ENCODE data around the gene DNAH8.

Gene DNAH8, protein sequence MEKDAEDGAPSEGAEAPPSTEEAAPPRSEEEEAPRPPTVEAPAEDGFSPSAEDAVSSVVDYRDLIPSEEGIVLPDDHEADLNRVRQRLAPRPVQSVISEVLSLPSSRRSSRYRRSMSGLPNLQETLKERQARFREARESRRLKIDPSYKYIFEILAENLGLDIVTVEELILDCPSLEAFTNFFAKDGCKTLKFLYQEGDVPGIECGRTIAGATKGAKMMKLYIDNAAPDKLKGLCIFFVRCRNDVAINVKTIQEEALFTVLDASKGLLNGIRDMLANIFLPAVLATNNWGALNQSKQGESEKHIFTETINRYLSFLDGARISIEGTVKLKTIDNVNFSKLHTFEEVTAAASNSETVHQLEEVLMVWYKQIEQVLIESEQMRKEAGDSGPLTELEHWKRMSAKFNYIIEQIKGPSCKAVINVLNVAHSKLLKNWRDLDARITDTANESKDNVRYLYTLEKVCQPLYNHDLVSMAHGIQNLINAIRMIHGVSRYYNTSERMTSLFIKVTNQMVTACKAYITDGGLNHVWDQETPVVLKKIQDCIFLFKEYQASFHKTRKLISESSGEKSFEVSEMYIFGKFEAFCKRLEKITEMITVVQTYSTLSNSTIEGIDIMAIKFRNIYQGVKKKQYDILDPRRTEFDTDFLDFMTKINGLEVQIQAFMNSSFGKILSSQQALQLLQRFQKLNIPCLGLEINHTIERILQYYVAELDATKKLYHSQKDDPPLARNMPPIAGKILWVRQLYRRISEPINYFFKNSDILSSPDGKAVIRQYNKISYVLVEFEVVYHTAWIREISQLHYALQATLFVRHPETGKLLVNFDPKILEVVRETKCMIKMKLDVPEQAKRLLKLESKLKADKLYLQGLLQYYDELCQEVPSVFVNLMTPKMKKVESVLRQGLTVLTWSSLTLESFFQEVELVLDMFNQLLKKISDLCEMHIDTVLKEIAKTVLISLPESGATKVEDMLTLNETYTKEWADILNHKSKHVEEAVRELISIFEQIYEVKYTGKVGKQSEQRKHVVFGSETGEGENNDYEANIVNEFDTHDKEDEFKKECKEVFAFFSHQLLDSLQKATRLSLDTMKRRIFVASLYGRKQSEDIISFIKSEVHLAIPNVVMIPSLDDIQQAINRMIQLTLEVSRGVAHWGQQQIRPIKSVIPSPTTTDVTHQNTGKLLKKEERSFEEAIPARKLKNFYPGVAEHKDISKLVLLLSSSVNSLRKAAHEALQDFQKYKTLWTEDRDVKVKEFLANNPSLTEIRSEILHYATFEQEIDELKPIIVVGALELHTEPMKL (N-terminal part only)

DNA sequence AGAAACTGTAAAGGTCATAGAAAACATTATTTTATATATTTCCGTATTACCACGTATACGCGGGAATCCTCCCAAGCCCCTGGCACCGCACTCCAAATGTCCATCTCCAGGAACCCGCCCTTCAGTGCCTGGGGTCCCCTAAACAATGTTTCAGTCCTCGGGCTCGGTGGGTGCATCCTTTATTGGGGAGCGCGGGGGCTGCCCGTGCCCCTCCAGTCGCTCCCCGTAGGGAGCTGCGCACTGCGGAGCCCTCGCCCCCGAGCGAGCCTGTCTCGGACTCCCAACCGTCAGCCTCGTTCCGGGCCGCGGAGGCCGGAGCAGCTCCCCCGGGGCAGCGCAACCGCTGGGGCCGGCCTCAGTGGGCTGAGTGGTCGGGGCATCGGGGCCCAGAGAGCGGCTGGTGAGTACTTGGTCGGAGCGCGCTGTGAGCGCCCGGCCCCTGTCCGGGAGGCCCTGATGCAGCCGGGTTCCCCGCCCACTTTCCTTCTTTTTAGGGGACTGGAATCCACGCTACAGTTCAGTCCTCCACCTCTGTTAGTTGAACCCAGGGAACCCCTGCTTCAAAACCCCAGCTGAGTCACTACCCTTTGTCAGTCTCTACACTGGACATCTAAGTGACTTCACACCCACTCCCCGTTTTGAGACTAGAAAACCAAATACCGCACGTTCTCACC, at the start of gene DNAH8:
TSS of gene DNAH8 (plus strand) at position 296 of the 674 bp plus-strand sequence. CDS start 7,499 bp downstream, outside the sequence.
- in situ Hi-C loops (cut with MboI; ENCODE audit: low sequenced_read_pairs) = no loop called here

- in situ Hi-C loops (cut with MboI; ENCODE audit: low sequenced_read_pairs) = no loop called here
Measured at GRCh38 chr6:38671885-38672467, 43.1 kb upstream of the DNAH8 start.

DNA sequence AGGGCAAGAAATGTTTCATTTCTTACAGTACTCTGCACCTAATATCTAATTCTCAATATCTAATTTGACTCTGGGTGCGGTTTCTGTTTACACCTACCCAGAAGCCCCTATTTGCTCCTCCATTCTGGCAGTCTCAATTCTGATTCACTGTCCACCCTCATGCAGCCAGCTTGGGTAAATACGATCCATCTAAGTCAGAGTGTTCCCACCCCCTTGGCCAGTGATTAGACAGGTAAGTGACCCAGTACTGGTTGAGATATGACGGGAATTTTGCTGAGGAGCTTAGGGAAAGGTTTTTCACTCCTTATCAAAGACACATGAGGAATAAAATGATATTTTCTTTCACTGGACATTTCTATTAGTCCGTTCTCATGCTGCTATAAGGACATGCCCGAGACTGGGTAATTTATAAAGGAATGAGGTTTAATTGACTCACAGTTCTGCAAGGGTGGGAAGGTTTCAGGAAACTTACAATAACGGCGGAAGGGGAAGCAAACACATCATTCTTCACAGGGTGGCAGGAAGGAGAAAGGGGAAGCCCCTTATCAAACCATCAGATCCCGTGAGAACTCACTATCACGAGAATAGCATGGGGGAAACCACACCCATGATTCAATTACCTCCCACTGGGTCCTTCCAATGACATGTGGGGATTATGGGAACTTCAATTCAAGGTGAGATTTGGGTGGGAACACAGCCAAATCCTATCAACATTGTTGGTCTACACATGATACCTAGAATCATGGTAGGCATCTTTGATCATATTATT, 41.5 kb upstream of the DNAH8 start:
- in situ Hi-C loops (cut with MboI; ENCODE audit: low sequenced_read_pairs) = no loop called here

- in situ Hi-C loops (cut with MboI; ENCODE audit: low sequenced_read_pairs) = no loop called here
Measured at GRCh38 chr6:38676236-38676973, 38.7 kb upstream of the DNAH8 start.

DNA sequence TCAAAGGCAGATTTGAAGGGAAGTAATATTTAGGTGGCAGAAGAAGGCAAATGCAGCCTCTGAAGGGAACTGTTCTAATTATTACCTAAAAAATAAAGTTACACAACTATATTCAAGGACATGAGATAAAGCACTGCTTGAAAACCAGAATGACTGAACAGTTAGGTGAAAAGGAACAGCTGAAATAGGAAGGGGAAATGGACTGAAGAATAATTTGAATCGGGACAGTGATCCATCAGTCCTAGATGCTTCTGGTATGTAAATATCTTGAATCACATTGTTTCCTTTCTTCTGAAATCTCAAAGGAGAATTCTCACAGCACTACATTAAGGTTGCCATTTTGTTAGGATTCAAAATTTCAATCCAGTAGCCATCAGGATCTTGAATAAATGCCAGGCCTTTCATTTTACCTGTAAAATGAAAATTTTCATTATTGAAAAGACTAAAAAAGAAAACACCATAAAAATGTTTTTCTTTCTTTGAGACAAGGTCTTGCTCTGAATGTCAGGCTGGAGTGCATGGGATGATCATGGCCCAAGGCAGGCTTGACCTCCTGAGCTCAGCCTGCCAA, 38.1 kb upstream of the DNAH8 start:
- in situ Hi-C loops (cut with MboI; ENCODE audit: low sequenced_read_pairs) = no loop called here

- in situ Hi-C loops (cut with MboI; ENCODE audit: low sequenced_read_pairs) = no loop called here
Measured at GRCh38 chr6:38678178-38678760, 36.8 kb upstream of the DNAH8 start.

- in situ Hi-C loops (cut with MboI; ENCODE audit: low sequenced_read_pairs) = no loop called here
Measured at GRCh38 chr6:38679668-38680067, 35.4 kb upstream of the DNAH8 start.

DNA sequence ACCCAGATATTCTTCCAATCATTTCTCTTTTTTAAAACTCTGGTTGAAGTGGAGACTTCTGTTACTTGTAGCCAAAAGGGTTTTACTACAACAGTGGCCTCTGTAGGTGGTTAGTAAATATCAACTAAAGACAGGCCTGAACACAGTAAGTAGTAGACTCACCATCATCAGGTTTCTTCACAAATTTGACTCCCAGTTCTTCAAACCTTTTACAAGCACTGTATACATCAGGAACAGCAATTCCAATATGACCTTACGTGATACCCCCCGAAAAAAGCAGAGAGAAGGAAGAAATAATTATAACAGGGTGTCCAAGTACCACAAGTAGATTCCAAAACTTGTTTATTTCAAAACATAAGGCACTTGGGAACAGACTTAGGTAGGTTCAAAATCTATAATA, 33.3 kb upstream of the DNAH8 start:
- in situ Hi-C loops (cut with MboI; ENCODE audit: low sequenced_read_pairs) = no loop called here

DNA sequence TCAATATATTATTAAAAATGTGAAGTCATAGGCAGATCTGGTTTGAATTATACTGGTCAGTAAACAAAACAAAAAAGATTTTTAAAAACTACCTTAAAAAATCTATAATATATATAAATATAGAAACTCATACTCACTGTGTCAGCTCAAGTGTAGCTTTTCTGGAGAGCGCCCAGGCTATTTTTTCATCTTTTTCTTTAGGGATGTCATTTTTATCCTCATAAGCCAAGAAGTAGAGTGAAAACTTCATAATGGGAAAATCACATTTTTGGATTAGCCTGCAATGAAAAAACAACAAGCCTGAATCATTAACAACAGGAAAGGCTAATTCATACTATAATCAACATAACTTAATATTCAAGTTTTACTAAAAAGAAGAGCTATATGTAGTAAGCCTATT, 30.9 kb upstream of the DNAH8 start:
- in situ Hi-C loops (cut with MboI; ENCODE audit: low sequenced_read_pairs) = no loop called here

DNA sequence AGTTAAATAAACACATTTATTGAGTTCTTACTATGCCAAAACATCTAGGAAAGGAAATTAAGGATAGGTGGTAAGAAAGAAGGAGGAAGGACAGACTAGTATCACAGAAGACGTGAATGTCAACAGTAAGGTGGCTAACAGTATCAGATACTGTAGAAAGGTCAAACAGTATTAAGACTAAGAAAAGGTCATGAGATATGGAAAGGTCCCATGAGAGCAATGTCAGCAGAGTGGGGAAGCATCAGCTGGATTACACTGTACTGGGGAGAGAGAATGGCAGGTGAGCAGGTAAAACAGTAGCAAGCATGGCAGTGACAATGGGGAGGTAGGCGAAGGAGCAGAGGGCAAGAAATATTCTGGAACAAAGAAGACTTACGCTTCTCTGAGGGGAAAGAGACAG, 30.2 kb upstream of the DNAH8 start:
- in situ Hi-C loops (cut with MboI; ENCODE audit: low sequenced_read_pairs) = no loop called here

DNA sequence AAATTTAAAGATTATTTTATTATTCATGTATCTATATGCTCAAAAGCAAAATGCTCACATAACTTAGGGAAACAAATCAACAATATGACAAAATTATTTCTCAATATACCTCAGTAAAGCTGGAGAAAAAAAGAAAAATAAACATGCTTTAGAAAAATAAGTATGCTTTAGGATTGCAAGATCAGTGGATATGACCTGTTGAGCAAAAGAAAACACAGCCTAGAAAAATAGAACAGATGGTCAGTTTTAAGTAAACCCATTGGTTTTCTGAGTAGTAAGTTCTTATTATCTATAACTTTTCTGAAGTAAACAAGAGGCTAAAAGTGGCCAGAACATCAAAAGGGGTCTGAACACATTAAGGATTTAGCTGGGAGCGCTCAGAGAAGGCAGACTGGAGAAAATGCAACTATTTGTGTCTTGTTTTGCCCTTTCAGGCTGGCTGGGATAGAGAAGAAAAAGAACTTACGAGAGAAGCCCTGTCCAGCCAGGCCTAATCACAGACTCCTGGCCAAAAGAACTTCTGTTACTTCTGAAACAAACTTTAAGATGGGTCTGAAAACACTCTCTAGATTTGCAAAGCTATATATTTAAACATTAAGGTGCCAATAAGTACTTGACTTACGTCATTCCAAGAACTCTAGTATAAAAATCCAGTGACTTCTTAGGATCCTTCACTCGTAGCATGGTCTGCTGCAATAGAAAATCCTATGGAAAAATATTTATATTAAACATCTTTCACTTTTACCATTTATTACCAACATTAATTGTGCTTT, 28.7 kb upstream of the DNAH8 start:
- in situ Hi-C loops (cut with MboI; ENCODE audit: low sequenced_read_pairs) = no loop called here

- in situ Hi-C loops (cut with MboI; ENCODE audit: low sequenced_read_pairs) = no loop called here
Measured at GRCh38 chr6:38687043-38687353, 28.1 kb upstream of the DNAH8 start.

- in situ Hi-C loops (cut with MboI; ENCODE audit: low sequenced_read_pairs) = no loop called here
Measured at GRCh38 chr6:38687549-38687948, 27.6 kb upstream of the DNAH8 start.

- in situ Hi-C loops (cut with MboI; ENCODE audit: low sequenced_read_pairs) = no loop called here
Measured at GRCh38 chr6:38688579-38689087, 26.5 kb upstream of the DNAH8 start.

DNA sequence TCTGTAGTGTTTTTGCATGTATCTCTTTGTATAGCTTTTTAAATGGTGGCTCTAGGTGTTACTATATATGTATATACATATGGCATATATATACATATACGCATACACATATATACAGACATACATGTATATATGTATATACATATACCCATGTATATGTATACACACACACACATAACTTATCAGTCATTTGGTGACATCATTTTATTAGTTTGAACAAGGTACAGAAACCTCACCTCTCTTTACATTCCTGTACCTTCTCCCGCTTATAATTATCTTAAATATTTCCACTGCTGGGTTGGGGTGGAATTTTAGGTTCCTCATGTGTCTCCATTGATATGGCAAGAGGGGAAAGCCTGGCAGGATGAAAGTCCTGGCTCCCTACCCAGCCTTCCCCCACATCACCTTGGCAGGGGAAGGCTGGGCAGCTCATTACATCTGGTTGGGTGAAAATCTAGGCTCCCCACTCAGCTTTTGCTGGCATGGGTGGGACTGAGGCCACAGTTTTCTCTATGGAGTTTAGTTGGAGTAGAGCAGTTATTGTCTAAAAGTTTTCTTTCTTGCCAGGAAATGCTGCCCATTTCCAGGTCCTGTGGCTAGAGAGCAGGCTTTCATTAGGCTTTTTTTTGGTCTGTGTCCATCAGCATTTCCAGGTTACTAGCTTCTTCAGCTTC, 19.7 kb upstream of the DNAH8 start:
- in situ Hi-C loops (cut with MboI; ENCODE audit: low sequenced_read_pairs) = no loop called here

DNA sequence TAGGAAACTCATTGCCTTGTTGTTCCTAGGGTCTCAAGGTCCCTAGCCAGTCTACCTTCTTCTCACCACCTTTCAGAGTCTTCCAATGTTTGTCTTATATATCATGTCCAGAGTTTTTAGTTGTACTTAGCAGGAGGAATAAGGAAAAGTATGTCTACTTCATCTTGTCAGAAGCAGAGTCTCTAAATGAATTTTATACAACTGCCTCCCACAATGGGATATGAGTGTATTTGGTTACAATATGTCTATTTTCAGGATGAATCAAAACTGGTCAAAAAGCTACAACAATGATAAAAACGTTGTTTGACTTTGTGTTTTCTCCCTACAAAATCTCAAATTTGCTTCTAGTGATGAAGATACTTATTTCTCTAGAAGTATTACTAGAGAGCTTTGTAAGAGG, 19.2 kb upstream of the DNAH8 start:
- in situ Hi-C loops (cut with MboI; ENCODE audit: low sequenced_read_pairs) = no loop called here

DNA sequence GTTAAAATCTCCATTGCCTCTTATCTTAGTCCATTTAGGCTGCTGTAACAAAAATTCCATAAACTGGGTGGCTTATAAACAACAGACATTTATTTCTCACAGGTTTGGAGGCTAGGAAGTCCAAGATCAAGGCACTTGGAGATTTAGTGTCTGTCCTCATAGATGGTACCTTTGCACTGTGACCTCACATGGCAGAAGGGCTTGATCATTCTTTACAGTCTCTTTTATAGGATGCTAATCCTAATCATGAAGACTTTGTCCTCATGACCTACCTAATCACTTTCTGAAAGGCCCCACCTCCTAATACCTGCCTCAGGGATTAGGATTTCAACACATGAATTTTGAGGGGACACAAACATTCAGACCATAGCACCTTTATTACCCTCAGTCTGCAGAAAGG, 18.8 kb upstream of the DNAH8 start:
- in situ Hi-C loops (cut with MboI; ENCODE audit: low sequenced_read_pairs) = no loop called here
